CD4-positive, alpha-beta T cell treated with Interleukin-21 for 1 hour (primary cell): ENCODE data around the gene C9orf153.
A peak's percentile ranks its signal among the peaks of the same experiment; 100 is the strongest.
"Not testable (repeated sequence)": the region's sequence is repeated elsewhere in the genome, so short reads cannot be mapped to it uniquely, and the experiment has no call there.

Experiments
- DNase-seq: peaks from one replicate; pipeline ENCODE4 v3.0.0-alpha.2; 2020

The C9orf153 gene

GRCh38 chr9:86262492-86262891 lies 3.0 kb upstream of the C9orf153 start:
- DNase-seq = no peak

DNA sequence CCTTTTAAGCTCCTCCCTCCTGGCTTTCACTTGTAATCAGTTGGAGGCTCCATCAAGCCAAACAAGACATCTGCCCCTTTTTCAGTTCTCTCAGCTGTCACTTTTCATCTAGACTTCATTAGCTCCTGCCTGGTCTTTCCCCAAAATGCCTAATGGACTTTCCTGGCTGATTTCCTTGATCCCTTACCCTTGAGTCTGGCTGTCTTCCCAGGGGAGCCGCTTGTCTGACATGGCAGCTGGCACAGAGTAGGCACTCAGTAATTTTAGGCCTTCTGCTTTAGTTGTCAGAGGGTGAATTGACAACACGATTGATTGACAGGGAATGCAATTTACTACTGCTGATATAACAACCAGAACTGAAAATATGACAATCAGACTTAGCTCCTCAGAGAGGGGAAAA lies 2.1 kb downstream of the C9orf153 start:
- no peak for DNase-seq

DNA sequence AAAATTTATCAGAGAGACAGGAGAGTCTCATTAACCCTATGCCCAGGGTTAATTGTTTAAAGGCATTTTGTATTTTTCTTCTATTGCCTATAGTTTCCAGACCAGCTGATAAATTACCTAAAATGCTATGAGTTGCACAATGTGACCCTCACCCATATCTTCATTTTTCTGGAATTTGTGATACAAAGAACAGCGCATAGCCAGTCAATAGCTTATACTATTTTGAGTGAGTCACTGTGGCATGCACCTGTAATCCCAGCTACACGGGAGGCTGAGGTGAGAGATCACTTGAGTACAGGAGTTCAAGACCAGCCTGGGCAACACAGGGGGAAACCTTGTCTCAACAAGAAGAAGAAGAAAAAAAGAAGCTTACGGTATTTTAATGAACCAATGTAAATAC lies 2.8 kb downstream of the C9orf153 start:
- no peak for DNase-seq

- DNase-seq = no peak
Observed at GRCh38 chr9:86253577-86253976, 5.9 kb downstream of the C9orf153 start.

- no peak for DNase-seq
Observed at GRCh38 chr9:86252870-86253269, 6.6 kb downstream of the C9orf153 start.

DNA sequence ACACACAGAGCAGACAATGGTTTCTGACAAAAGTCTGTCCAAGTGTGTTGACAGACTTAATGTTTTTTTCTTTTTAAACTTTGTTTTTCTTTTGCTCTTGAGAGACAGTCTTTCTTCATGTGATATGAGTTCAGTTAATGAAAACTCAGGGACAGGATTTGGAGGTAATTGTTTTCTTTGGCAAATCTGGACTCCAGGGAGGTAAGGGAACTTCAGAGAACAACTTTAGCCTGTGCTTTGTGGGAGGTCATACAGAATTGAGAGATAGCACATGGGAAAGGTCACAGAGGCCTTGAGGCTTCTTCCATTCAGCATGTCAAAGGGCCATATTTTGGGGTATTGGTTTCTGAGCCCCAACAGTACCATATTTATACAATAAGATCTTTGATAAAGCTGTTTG lies 9.3 kb downstream of the C9orf153 start:
- DNase-seq = no peak

- no peak for DNase-seq
Observed at GRCh38 chr9:86248746-86249145, 10.7 kb downstream of the C9orf153 start.

DNA sequence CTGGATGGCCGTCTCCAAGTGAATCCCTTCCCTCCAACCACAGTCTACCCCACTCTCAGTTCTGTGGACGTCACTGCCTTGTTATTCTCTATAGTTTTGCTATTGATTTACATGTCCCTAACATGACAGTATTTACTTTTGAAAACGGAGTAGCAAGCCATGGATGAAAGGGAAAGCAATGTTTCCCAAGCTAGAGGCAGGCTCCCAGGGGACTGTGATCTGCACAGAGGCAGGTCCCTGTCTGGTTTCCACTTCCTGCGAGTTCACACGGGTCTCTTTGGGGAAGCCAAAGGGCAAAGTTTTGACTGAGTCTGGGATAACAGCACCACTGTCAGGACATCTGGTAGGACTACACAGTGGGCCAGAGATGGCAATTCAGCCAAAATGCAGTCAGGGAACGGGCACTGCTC lies 12.7 kb downstream of the C9orf153 start:
- no peak for DNase-seq

DNA sequence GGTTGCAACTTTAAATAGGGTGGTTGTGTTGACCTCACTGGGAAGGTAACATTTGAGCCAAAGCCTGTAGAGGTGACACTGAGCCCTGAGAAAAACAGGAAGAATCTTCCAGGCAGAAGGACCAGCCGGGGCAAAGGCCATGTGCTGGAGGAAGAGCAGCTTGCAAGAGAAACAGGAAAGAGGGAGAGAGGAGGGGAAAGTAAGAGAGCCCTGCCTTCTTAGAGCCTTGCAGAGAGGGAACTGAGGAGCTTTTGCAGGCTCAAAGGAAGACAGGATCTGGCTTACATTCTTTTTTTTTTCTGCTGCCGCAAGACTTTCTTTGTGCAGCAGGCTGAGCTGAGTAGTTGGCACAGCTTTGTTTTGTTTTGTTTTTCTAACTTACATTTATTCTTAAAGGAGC lies 17.4 kb downstream of the C9orf153 start:
- no peak for DNase-seq

- DNase-seq = no peak
Observed at GRCh38 chr9:86241216-86241615, 18.2 kb downstream of the C9orf153 start.

DNA sequence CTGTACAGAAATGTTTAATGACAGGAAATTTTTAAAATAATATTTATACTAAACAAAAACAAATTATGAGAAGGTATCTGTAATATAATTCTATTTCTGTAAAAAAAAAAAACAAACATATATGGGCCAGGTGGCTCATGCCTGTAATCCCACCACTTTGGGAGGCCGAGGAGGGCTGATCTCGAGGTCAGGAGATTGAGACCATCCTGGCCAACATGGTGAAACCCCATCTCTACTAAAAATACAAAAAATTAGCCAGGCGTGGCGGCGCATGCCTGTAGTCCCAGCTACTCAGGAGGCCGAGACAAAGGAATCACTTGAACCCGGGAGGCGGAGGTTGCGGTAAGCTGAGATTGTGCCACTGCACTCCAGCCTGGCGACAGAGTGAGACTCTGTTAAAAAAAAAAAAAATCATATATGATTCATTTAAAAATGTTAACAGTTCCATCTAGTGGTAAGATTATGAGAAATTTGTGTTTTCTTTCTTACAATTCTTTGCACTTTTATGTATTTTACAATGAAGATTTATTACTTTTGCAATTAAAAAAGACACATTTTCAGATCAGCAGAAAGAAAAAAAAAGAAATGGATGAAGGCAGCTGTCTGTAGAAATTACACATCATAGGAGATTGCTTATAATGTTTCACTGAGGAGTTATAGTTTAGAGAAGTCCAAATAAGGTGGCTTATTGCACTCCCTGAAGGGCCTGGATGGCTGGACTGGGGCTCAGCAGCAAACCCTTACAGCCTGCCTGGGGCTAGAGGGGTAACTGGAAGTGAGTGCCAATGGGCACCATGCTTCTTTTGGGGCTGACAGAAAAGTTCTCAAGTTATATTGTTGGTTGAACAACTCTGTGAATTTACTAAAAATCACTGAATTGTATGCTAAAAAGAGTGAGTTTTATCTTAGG lies 20.3 kb downstream of the C9orf153 start:
- no peak for DNase-seq

DNA sequence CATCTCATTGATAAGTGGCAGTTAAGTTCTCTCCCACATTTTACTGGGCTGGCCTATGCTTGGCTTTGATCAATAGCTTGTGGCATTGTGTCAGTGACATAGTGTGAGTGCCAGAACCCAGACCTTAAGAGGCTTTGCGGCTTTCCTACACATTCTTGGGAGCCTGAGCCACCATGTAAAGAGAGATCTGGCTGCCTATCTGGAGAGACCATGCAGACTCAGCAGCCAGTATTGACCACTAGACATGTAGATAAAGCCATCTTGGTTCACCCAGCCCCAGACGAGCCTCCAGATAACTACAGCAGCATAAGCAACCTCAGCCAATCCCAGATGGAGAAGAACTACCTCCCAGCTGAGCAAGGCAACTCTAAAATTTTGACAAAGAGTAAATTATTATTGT lies 28.6 kb downstream of the C9orf153 start:
- no peak for DNase-seq

GRCh38 chr9:86222667-86223066 lies 36.8 kb downstream of the C9orf153 start:
- DNase-seq = no peak

- no peak for DNase-seq
Observed at GRCh38 chr9:86219606-86220005, 39.9 kb downstream of the C9orf153 start.

DNA sequence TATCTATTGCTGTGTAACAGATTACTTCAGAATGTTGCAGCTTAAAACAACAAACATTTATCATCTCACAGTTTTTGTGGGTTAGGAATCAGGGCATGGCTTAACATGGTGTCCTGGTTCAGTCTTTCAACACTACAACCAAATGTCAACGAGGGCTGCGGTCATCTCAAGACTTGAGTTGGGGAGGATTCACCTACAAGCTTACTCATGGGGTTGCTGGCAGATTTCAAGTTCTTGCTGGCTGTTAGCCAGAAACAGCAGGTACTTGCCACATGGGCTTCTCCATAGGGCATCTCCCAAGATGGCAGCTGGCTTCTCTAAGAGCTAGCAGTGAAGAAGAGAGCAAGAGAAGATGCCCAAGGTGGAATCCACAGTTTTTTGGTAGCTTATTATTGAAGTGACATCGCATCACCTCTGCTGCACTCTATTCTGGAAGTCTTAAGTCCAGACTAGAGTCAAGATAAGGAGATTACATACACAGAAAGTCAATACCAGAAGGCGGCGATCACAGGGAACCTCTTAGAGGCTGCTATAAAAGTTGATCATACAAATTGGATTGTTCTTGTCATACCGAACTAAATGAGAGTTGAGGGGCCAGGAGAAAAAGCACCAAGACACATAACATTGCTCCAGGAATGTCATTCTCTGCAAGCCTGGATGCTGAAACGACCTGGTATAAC lies 42.2 kb downstream of the C9orf153 start:
- DNase-seq = no peak

GRCh38 chr9:86207193-86207592 lies 52.3 kb downstream of the C9orf153 start:
- no peak for DNase-seq

GRCh38 chr9:86202338-86202882 lies 57.0 kb downstream of the C9orf153 start:
- peak; percentile 43 for DNase-seq

- no peak for DNase-seq
Observed at GRCh38 chr9:86201474-86202337, 57.8 kb downstream of the C9orf153 start.

GRCh38 chr9:86200599-86201162 lies 58.8 kb downstream of the C9orf153 start:
- peak; percentile 16 for DNase-seq

GRCh38 chr9:86193088-86193487 lies 66.4 kb downstream of the C9orf153 start:
- DNase-seq = no peak

- not testable (repeated sequence) for DNase-seq
Observed at GRCh38 chr9:86190700-86191099, 68.8 kb downstream of the C9orf153 start.

- no peak for DNase-seq
Observed at GRCh38 chr9:86187121-86187520, 72.3 kb downstream of the C9orf153 start.

GRCh38 chr9:86186696-86187095 lies 72.8 kb downstream of the C9orf153 start:
- DNase-seq = no peak
